Activated CD4-positive, alpha-beta T cell treated with anti-CD3 and anti-CD28 coated beads for 48 hours (primary cell): ENCODE results near the gene SYNGR3.

Experiments used
- DNase-seq: peaks from one replicate; pipeline ENCODE4 v3.0.0-alpha.2; 2020

Gene SYNGR3

GRCh38 chr16:1997494-1998359 is 8.0 kb downstream of the SYNGR3 start:
- no peak for DNase-seq

GRCh38 chr16:1998360-1998835 is 8.6 kb downstream of the SYNGR3 start:
- DNase-seq: no peak

GRCh38 chr16:1998852-1999801 is 9.4 kb downstream of the SYNGR3 start:
- DNase-seq: no peak

GRCh38 chr16:1999866-2000514 is 10.2 kb downstream of the SYNGR3 start:
- DNase-seq: no peak

- no peak for DNase-seq
Observed at GRCh38 chr16:2001035-2001434, 11.3 kb downstream of the SYNGR3 start.

- no peak for DNase-seq
Observed at GRCh38 chr16:2001456-2002355, 11.9 kb downstream of the SYNGR3 start.

GRCh38 chr16:2002406-2003230 is 12.8 kb downstream of the SYNGR3 start:
- DNase-seq: no peak

- no peak for DNase-seq
Observed at GRCh38 chr16:2003231-2003826, 13.6 kb downstream of the SYNGR3 start.

- DNase-seq: peak; percentile 95
Observed at GRCh38 chr16:2003827-2004641, 14.3 kb downstream of the SYNGR3 start.

GRCh38 chr16:2004795-2005517 is 15.2 kb downstream of the SYNGR3 start:
- DNase-seq: no peak

GRCh38 chr16:2005646-2006045 is 15.9 kb downstream of the SYNGR3 start:
- no peak for DNase-seq

GRCh38 chr16:2006317-2006716 is 16.5 kb downstream of the SYNGR3 start:
- no peak for DNase-seq

- no peak for DNase-seq
Observed at GRCh38 chr16:2007081-2007836, 17.5 kb downstream of the SYNGR3 start.

- no peak for DNase-seq
Observed at GRCh38 chr16:2008009-2008526, 18.3 kb downstream of the SYNGR3 start.

- peak; percentile 68 for DNase-seq
Observed at GRCh38 chr16:2008631-2009163, 18.9 kb downstream of the SYNGR3 start.

GRCh38 chr16:2009164-2009711 is 19.5 kb downstream of the SYNGR3 start:
- DNase-seq: no peak

- peak; percentile 85 for DNase-seq
Observed at GRCh38 chr16:2009791-2010510, 20.2 kb downstream of the SYNGR3 start, which contains the start of gene ZNF598. Gene ZNF598 (minus strand): TSS chr16:2009821.
